Measurements from ENCODE around the gene GUCA2B.

The GUCA2B gene

DNA sequence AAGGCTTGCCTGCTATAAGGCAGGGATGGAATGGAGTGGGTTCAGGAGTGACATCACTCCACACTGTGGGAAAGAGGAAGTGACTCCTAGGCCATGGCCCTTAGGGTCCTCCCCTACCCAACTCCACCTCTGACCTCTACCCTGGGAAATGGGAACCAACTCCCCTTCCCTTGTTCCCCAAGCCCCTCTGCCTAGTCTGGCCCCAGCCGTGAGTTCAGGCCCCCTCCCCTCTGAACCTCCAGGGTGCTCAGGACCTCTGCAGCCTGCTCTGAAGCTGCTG lies 15.1 kb downstream of the GUCA2B start:
- no peak for DNase-seq

DNA sequence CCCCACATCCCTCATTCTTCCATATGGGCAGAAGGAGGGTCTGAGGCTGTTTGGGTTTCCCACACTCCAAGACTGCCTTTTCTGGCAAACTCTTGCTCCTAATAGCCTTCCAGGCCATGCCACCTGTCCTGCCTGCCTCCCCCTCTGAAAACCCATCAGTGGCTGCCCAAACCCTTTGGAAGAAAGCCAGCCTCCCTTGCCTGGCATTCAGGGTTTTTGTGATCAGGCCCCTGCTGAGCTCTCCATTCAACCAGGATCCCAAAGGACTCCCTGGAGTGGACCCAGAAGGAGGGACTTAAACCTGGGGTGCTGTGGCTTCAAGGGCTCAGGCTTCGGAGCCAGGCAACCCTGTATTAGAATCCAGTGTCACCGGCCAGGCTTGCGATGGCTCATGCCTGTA lies 15.6 kb downstream of the GUCA2B start:
- peak in 1 of 2 experiments; percentile 12 for DNase-seq

DNA sequence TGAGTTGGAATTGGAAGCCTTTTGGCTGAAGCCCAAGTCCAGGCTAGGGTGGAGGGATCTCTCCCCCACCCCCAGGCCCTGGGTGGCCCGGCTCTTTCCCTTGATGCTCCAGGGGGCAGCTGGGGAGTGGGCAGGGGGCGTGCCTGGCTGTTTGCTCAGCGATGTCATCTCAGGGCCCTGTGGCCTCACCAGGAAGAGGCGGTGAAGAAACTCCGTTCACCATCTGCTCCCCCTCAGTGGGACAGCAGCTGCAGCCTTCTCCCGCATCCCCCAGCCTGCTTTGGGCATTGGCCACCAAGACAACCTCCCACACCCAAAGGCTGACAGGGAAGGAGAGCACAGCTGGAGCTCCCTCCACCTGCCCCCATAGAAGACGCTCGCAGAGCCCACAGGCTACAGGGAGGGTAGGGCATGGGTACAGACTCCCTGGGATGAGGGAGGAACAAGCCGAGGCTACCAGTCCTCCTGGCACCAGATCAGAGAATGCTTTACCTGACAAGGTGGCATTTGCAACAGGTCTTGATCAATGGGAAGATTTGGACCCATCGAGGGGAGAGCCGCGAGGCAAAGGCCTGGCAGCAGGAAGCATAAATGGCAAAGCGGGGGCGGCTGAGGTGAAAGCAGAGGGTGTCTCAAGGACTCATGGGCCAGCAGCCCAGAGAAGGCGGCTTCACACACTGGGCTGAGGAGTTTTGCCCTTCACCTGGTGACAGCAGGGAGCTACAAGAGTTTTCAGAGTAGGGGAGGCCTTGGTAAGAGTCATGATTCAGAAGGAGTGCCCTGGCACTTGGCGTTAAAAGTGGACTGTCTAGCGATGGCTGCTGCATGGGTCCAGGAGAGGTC lies 17.8 kb downstream of the GUCA2B start:
- peak; percentile 75 to 81 for DNase-seq

DNA sequence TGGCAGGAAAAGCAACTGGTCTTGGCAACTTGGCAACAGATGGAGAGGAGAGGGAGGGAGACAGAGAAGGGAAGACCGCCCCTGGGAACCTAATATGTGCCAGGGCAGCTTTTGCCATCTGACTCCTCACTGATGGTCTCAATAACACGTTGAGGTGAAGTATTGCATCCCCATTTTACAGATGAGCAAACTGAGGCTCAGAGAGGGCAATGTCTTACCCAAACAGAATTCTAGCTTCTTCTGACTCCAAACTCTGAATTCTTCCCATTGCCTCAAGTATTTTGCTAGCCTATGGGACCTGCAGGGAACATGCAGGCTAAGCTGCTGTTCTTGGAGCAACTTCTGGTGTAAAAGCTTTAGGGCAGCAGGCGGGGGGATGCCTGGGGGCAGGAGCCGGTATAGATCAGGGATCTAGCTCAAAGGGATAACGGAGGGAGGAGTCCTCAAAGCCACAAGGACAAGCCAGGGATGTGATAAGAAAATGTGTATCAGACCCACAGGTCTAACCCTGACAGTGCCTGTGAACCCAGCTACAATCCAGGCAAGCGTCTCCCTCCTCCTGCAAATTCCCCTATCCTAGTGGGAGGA lies 18.6 kb downstream of the GUCA2B start:
- DNase-seq, result no peak

DNA sequence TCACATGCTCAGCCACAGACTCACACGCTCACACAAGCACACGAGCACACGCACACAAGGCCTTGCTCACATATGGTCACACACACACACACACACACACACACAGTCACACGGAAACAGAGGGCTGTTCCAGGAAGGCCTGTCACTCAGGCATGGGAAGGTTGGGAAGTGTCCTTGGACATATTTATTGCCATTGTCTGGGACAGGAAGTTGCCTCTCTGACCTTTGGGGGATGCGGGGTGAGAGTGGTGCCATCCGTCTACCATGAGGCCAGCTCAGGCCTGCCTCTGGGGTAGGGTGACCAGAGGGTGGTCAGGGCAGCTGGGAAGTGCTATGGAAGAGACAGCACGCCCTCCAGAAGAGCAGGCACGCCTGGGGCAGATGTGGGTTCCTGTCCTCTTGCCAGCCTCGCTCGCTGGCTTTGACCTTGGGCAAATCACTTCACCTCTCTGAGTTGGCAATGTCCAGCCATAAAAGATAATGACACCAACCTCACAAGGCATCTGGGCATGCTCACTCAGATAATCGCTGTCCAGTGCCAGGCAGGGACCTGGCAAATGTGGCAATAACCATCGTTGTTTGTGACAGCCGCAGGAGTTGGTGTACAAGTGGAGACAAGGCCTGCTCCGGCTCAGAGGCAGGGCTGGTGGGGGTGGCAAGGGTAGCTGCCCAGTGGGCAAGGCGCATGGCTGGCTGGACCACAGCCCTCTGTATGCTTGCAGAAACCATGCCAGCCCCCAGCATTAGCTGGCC lies 19.3 kb downstream of the GUCA2B start:
- peak in 1 of 2 experiments; percentile 14 for DNase-seq

DNA sequence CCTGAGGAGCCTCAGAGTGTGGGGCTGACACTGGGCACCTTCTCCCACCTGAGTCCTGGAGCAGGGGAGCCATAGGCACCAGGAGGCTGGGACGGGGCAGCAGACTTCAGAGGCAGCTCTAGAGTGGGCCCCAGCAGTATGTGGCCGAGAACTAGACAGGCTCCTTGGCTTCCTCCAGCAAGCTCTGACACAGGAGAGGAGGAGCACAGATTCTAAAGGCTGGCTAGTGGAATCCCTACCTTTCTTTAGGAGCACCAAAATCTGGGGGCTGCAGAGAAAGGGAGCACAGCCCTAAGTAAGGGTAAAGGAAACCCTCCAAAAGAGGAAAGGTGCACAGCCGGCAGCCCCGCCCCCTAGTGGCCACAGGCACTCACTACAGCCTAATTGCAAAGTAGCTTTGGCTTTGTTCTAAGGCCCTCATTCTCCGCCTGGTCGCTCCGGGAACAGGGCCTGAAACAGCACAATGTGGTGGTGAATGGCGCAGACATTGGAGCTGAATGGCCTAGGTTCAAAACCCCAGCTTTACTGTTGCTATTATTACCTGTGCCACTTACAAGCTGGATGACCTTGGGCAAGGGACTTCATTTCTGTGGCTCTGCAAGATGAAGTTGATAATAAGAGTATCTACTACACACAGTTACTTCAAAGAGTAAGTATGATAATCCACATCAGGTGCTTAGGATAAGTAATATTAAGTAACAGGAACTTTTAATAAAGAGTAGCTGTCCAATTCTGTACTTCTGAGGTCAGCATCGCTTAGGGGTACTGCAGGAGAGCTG lies 20.1 kb downstream of the GUCA2B start:
- peak; percentile 42 to 66 for DNase-seq

DNA sequence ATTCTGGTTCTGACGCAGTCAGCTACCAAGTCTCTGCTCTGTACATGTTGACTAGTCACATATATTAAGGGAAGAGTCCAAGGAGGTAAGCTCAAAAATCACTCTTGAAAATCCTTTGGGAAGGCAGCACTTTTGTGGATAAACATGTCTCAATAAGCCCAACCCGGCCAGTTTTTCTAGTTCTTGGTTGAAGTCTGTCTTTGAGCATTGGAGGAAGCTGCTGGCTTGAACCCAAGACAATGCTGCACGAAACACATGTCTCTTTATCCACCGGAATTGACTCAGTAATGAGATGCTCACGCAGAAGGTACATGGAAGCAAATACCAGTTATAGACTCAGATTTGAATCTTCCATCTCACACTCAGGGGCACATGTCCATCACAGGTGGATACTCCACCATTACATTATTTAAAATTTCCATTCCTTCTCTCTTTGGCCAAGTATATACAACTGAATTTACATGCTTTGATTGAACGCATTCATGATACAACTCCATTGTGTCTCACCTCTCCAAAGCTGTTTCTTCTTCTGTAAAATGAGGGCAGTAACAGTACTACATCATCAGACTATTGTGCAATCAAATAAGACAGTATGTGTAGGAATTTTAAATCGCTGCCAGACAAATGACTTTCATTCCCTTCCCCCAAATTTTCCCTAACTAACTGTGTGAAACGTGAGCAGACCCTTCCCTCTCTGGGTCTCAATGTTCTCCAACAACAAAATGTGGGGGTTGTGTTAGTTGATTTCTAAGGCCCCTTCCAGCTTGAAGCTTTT lies 20.9 kb downstream of the GUCA2B start:
- no peak for DNase-seq

DNA sequence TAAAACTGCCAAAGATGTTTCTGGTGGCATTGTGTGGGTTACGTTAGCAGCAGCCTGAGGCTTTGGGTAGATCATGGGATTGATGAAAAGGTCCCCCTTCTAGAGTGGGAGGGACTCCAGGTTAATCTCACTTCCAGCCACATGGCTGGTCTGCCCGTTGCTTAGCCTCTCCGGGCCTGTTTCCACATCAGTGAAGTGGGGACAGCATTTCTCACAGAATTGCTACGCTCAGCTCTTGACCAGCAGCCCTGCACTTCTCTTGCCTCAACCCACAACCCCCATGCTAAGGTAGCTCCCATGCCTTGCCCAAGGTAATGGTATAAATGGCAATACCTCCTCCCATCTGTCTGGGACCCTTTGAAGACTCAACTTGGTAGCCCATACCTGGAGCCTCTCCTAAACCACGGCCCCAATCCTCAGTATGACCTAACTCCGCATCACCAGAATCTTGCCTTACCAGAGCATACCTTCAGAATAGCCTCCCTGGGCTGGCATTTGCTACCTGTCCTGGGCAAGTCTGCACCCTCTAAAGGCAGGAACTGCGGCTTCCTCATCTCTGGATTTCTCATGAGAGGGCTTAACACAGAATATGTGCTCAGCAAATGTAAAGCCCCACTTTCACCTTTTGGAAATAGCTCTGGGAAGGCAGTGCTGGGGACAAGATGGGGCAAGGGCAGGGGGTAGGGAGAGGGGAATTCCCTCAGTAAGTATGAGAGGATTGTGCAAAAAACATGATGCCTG lies 22.3 kb downstream of the GUCA2B start:
- no peak for DNase-seq

DNA sequence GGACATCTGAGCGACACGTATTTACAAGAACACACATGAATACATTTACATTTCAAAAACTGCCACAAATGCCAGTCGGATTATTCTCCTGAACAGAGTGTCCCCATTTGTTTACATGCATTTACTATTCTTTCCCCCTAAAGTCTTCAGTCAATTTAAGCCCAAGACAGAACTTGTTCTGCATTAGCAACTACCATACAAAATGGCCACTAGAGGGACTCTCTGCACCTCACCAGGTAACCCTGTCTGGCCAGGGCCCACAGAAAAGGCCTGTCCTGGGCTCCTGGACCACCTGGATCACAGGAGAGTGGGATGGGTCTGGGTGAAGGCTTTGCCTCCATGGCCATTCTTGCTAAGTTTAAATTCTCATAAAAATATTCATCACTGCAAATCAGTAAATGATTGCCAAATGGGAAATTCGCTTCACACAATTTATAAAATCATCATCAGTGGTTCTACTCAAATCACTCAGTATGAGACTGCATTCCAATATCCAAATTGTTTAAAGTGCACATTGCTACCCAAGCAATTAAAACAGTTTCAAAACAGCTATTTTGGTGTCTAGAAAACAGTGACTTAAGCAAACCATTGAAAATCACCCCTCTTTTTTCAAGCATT lies 23.8 kb downstream of the GUCA2B start:
- DNase-seq, result peak; percentile 17 to 62

DNA sequence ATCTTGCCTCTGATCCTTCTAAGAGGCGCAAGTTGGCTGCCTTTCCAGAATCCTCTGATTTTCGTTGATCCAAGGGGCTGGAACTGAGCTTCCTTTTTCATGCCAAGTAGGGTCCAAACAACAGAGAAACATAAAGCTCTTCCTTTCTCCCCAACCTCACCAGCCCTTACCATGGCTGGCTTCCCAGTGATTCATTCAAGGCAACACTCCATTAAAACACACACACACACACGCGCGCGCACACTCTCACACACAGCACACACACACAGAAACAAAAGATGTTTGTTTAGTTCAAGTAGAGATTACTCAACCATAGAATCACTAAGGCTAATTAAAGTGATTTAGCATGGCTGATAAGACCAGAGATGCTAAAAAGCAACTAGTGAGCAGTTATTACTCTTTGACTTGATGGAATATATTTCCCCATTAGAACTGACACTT lies 24.4 kb downstream of the GUCA2B start:
- no peak for DNase-seq

DNA sequence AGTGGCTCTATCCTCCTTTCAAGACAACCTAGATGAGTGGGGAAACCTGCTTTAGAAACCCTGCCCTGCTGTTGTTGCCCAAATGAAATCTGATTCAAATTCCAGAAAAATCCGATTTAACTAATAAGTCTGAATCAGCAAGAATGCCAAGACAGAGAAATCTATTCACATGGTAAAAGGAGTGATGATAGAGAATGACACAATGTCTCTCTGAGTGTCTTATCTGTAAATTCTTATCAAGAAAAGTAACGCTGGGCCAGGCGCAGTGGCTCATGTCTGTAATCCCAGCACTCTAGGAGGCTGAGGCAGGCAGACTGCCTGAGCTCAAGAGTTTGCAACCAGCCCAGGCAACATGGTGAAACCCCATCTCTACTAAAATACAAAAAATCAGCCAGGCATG lies 25.0 kb downstream of the GUCA2B start:
- no peak for DNase-seq

DNA sequence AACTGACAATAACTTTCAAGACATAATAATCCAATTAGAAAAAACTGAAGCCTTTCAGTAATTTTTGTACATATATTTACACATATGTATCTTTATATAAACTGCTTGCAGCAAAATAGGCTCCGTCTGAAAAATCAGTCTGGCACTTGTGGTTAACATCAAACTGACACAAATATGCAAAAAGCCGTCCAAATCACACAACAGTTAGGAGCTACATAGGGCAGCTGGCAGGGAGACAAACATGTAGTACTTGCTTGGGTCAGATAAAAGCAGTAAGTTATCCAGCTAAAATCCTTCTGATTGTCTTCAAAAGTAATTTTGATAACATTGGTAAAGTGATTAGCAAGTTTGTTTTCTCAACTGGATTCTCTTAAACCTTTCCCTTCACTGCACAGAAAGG lies 26.1 kb downstream of the GUCA2B start:
- DNase-seq, result no peak

DNA sequence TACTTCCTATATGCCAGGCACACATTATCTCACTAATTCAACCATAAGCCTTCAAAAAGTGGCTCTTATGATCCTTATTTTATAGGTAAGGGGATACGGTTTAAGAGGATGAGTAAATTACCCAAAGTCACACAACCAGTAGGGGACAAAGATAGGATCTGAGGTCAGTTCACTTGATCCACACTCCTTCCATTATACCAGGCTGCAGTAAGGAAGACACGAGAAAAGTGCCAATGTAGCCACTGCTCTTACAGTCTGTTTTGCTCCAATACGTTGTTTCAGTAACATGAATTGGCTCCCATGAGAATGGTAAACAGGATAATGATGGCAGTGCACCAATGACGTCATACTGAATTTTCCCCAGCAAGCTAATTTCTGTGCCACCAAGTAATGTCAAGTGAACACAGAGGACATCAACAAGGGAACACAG lies 26.7 kb downstream of the GUCA2B start:
- DNase-seq, result no peak

DNA sequence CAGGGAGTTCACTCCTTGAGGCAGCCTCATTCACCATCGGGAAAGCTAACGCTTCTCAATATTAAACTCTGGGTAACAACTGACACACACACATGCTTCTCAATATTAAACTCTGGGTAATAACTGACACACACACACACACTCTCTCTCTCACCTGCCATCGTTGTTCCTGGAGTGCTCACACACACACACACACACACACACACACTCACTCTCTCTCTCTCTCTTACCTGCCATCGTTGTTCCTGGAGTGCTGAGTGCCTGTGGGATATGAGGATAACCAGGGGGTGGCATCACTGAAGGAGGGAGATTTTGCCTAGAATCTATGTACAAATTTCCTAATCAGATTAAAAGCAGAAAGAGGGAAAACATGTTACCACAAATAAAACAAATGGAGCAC lies 28.5 kb downstream of the GUCA2B start:
- DNase-seq, result no peak

DNA sequence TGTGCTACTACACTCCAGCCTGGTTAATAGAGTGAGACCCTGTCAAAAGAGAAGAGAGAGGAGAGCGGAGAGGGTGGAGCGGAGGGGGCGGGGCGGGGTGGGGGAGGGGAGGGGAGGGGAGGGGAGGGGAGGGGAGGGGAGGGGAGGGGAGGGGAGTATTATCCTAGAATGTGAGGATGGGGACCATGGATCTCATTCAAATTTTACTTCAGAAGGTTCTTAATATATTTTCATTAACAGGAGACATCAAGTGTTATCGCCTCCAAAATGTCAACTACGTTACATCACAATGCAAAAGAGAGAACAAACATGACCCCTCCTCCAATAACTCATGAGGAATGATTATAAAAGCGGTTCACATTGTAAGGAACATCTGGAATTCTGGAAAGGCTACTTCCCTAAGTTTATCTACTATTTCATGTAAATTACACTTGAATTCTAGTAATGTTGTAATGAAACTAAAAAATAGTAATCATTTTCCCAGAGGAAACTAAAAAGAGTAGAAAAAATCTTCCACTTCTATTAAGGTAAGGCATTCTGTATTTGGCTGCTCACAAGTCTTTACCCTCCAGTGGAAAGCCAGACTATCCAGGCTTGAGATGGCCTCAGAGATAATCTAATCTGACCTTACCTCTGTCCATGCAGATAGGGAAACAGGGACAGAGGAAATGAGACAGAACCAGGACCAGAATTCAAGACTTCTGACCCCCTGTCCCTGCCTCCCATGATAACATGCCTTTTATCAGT lies 30.2 kb downstream of the GUCA2B start:
- no peak for DNase-seq

DNA sequence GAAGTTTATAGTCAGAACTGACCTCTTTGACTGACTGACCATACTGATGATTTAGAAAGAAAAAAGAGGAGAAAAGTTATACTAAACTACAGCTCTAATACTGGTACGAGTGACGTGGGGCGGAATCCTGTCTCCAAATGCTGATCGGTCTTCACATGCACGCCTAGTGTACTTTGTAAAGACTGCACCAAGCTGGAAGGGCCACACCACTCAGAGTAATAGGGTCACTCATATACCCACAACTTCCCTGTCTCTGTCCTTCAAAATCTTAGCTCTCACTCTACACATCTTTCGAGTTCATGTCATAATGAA lies 30.7 kb downstream of the GUCA2B start:
- DNase-seq, result no peak

DNA sequence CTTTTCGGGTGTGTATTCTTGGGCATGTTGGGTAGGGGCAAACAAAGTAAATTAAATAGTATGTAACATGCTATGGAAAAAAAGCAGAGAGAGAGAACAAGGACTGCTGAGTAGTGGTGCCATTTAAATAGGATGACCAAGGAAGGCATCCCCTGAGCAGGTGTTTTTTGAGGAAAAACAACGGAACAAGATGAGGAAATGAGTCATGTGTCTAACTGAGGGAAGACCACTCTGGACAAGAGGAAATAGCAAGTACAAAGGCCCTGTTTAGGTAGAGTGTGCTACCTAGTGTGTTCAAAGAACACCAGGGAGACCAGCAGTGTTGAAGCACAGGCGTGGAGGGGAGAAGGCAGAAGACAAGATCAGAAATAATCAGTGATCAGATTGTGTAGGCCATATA lies 31.4 kb downstream of the GUCA2B start:
- DNase-seq, result no peak

DNA sequence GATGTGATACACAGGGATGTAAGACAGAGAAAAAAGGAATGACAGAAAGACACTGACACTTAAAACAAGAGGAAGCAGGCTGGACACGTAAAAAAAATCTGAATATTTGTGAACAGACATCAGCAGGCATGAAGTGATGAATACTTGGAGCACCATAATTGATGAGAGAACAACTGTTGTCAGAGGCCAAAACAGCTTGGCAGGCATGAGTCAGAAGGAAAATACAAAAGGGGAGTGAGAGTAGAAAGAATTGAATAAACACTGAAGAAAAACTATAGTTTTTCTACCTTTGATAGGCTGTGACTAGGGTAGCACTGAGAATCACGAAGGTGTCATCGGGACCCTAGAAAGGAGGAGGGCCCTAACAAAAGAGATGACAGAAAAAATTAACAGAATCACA lies 32.9 kb downstream of the GUCA2B start:
- DNase-seq, result no peak

DNA sequence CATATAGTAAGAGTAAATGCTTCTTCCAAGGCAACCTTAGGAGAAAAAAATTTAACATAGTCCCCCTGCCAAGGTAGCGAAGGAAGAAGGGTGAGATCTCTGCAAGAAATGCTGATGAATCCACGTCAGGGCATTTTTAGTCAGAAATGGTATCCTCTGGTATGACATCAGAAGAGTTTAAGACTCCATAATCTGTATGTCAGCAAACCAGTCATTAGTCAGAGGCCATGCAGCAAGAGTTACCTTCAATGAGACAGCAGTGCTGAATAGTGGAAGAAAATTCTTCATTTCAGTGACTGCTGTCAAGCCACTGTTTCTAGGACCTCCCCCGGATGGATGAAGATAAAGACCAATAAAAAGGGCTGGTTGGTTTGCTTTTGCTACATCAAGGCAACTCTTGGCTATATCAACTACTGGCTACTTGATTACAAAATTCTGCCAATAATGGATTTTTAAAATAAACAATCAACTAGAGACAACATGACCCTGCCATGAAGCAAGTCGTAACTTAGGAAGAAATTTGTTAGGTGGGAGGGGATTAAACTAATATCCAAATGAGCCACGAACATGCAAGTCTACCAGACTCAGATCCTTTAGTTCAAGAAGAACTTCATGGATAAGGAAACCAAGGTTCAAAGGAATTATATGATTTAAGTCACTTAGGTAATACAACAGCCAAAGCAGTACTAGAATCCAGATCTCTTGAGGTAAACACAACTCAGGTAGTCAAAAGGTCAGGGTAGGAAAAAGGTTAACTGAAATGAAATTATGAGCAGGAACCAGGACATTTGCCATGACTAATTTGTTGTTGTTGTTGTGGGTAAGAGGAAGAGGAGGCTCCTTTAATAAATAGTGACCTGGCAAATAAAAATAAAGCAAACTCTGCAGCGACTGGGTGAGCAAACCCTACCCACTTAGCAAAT lies 37.0 kb downstream of the GUCA2B start:
- no peak for DNase-seq

DNA sequence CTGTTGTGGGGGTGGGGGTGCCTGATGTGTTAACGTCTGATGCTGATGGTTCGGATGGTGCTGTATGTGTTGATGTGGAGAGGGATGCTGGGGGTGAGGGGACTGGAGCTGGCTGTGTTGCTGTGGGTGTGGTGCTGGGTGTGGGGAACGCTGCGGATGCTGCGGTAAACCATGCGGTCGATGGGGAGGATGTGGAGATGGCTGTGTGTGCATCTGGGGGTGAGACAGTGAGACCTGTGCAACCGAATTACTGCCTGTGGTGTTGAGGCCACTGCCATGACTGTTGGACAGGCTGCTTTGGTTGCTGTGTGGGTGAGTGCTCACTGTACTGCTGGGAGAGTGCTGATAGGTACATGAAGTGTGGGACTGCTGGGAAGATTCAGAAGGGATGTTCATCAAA lies 38.1 kb downstream of the GUCA2B start:
- no peak for DNase-seq

All from SHP77 (cell line).